Measurements from ENCODE around the gene SNX19.

DNA sequence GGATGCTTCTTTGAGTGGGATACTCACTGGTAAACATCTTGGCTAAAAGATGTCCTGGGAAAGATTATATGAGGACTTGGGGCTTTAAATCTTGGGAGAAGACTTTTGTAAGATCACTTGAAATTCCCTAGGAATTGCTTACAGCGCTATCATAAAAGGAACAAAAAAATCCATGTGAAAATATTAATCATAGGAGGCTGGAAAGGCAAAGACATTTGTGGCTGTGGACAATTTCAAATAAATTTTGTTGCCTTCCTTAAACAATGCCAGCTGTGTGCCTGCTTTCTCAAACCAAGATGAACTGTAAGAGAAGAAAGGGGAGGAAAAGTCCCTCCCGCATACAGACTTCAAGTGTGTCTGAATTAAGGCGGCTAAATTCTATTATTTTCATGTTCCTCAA lies 75.6 kb downstream of the SNX19 start:
- no peak for TF ChIP-seq CTCF (IDR thresholded peaks at IDR 0.05; ENCODE audit: low read length)
- TF ChIP-seq EZH2 (IDR thresholded peaks at IDR 0.05; ENCODE audit: borderline replicate concordance, low read length): no peak

Data from OCI-LY1 (cell line).